GM12878 (cell line): ENCODE data around the gene SH2D6. TPM values are rescaled to one million over a fixed set of nuclear protein-coding genes. Genes with fewer than 3 reads are reported as not detected.
A peak's percentile ranks its signal among the peaks of the same experiment; 100 is the strongest.

Source experiments
- CHD2 ChIP-seq: IDR thresholded peaks from 2 replicates; pipeline ENCODE4 v1.6.1; 2011; ENCODE audit warnings: low read depth, low read length, improper control_type of control experiment, borderline replicate concordance
- EGR1 ChIP-seq, 2 experiments: IDR thresholded peaks; 1 replicate in 1 of 2; 2 replicates in 1 of 2; pipeline ENCODE4 v1.6.1; 2011 to 2012; ENCODE audit warnings: low read depth in 2 of 2, low read length in 2 of 2, borderline replicate concordance in 1 of 2, mild to moderate bottlenecking in 1 of 2, moderate library complexity in 1 of 2
- HDAC6 ChIP-seq: fragments of 200-600 bp; sonication (generic); IDR thresholded peaks from one replicate; pipeline ENCODE4 v1.8.0; 2017; ENCODE audit warnings: antibody characterized with exemption; ENCODE audit not compliant: unreplicated experiment
- KAT2A ChIP-seq: conservative IDR thresholded peaks from 2 replicates; pipeline ENCODE4 v1.6.1; 2011; ENCODE audit warnings: low read depth, low read length; ENCODE audit not compliant: control insufficient read depth
- MEF2A ChIP-seq: IDR thresholded peaks from 2 replicates; pipeline ENCODE4 v1.6.1; 2011; ENCODE audit warnings: low read depth, mild to moderate bottlenecking, low read length, moderate library complexity; ENCODE audit not compliant: insufficient read depth
- polyA plus RNA-seq, 11 experiments: library from polyadenylated mRNA; depleted of rRNA in 4 of 11; unstranded in 6 of 11; stranded (reverse) in 5 of 11; fragments of >200 nt; fragmentation: Nextera tagmentation in 4 of 11; fragmentation: Illumina TruSeq in 1 of 11; extraction: Ambion mirVana in 4 of 11; extraction: Trizol in 1 of 11; gene quantifications; 1 replicate in 1 of 11; 2 replicates in 10 of 11; pipeline versions ENCODE4 v1.2.1 to v1.2.3, GENCODE V29; 2011 to 2016; ENCODE audit warnings: inconsistent platforms in 2 of 11, missing spikeins in 2 of 11, low read depth in 1 of 11
- total RNA-seq, 4 experiments: library from RNA; depleted of rRNA in 3 of 4; stranded (reverse); fragments of >200 nt in 3 of 4; fragmentation: Illumina TruSeq in 1 of 4; extraction: Trizol in 1 of 4; gene quantifications; 2 replicates each; pipeline versions ENCODE4 v1.2.1 to v1.2.3, GENCODE V29; 2013 to 2021
- TF ChIP-seq, protein P1 (sequence below): fragments of 450-650 bp; formaldehyde crosslinking; IDR thresholded peaks from 2 replicates; pipeline ENCODE4 v1.4.0; 2022; ENCODE audit warnings: mild to moderate bottlenecking, moderate library complexity
- TF ChIP-seq, protein P2 (sequence below): fragments of 450-650 bp; IDR thresholded peaks from 2 replicates; pipeline ENCODE4 v1.6.1; 2016; ENCODE audit warnings: mild to moderate bottlenecking, moderate library complexity, borderline replicate concordance

The SH2D6 gene
- total and polyA plus RNA-seq, 10 of the 15 experiments (the other 5 are each of a cell fraction or from before 2014, with no cell fraction given): 0.23 to 0.59 (median 0.34) TPM; not detected in 6

DNA sequence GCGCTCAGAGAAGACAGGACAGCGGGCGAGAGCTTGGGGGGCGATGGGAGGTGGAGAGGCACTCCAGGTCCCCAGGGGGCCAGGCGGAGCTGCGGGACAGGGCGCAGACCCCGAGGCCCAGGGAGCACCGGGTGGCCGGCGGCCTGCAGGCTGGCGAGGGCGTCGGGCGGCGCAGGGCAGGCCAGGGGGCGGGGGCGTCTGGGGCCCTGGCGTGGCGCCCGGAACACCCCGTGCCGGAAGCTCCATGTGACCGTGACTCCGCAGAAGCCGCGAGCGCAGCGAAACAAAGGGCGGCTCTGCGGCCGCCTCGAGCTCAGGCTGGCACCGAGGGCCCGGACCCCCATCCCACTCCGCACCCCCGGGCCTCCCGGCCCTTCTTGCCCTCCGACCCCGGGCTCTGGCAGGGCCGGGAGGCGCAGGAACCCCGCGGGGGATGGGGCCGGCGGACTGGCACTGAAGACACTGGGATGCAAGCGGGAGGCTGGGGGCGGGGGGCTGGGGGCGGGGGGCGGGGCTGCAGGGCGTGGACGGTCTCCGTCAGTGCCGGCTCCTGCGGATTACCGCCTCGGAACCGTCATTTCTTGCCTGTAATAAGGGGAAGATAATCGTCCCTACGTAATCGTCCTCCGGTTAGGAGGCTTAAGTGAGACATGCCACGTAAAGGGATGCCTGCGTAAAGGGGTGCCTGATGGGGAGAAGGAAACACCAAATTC is 19.1 kb downstream of the SH2D6 start (continued):
- TF ChIP-seq, protein P1, sequence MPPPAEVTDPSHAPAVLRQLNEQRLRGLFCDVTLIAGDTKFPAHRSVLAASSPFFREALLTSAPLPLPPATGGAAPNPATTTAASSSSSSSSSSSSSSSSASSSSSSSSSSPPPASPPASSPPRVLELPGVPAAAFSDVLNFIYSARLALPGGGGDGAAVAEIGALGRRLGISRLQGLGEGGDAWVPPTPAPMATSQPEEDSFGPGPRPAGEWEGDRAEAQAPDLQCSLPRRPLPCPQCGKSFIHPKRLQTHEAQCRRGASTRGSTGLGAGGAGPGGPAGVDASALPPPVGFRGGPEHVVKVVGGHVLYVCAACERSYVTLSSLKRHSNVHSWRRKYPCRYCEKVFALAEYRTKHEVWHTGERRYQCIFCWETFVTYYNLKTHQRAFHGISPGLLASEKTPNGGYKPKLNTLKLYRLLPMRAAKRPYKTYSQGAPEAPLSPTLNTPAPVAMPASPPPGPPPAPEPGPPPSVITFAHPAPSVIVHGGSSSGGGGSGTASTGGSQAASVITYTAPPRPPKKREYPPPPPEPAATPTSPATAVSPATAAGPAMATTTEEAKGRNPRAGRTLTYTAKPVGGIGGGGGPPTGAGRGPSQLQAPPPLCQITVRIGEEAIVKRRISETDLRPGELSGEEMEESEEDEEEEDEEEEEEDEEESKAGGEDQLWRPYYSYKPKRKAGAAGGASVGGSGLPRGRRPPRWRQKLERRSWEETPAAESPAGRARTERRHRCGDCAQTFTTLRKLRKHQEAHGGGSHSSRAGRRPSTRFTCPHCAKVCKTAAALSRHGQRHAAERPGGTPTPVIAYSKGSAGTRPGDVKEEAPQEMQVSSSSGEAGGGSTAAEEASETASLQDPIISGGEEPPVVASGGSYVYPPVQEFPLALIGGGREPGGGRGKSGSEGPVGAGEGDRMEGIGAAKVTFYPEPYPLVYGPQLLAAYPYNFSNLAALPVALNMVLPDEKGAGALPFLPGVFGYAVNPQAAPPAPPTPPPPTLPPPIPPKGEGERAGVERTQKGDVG (CRISPR knock-in tag): no peak
- TF ChIP-seq, protein P2, sequence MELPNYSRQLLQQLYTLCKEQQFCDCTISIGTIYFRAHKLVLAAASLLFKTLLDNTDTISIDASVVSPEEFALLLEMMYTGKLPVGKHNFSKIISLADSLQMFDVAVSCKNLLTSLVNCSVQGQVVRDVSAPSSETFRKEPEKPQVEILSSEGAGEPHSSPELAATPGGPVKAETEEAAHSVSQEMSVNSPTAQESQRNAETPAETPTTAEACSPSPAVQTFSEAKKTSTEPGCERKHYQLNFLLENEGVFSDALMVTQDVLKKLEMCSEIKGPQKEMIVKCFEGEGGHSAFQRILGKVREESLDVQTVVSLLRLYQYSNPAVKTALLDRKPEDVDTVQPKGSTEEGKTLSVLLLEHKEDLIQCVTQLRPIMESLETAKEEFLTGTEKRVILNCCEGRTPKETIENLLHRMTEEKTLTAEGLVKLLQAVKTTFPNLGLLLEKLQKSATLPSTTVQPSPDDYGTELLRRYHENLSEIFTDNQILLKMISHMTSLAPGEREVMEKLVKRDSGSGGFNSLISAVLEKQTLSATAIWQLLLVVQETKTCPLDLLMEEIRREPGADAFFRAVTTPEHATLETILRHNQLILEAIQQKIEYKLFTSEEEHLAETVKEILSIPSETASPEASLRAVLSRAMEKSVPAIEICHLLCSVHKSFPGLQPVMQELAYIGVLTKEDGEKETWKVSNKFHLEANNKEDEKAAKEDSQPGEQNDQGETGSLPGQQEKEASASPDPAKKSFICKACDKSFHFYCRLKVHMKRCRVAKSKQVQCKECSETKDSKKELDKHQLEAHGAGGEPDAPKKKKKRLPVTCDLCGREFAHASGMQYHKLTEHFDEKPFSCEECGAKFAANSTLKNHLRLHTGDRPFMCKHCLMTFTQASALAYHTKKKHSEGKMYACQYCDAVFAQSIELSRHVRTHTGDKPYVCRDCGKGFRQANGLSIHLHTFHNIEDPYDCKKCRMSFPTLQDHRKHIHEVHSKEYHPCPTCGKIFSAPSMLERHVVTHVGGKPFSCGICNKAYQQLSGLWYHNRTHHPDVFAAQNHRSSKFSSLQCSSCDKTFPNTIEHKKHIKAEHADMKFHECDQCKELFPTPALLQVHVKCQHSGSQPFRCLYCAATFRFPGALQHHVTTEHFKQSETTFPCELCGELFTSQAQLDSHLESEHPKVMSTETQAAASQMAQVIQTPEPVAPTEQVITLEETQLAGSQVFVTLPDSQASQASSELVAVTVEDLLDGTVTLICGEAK: no peak
- TF ChIP-seq HDAC6 (no peak), MEF2A (no peak), EGR1 (IDR thresholded peaks at IDR 0.05; ENCODE audit: borderline replicate concordance in 1 of 2, low read depth in 2 of 2, low read length in 2 of 2) (peak in 1 of 2 experiments; percentile 87; a peak in 2 of 3 replicates), CHD2 (no peak), KAT2A (no peak)
